Measurements from ENCODE around the gene CARD10. TPM values are rescaled to one million over a fixed set of nuclear protein-coding genes. Genes with fewer than 3 reads are reported as not detected.

The CARD10 gene
- total and polyA plus RNA-seq, 4 donors = 6.8 to 16.3 (median 10.2) TPM

DNA sequence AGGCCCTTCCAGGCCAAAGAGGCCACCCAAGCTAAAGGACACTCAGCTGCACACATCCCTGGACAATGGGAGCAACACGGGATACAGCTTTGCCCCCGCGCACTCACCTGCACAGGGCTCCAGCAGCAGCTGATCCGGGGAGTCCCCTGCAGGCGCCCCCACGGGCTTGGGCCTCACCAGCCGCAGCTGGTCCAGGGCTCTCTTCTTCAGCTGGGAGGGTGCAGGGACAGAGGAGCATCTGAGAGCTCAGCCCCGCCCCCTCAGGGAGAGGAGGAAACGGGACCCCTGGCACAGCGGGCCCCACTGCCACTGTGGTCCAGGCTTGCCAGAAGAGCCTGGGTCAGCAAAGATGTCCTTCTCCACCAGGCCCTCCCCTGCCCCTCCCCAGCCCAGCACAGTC lies 25.2 kb downstream of the CARD10 start:
- TF ChIP-seq, protein P1, sequence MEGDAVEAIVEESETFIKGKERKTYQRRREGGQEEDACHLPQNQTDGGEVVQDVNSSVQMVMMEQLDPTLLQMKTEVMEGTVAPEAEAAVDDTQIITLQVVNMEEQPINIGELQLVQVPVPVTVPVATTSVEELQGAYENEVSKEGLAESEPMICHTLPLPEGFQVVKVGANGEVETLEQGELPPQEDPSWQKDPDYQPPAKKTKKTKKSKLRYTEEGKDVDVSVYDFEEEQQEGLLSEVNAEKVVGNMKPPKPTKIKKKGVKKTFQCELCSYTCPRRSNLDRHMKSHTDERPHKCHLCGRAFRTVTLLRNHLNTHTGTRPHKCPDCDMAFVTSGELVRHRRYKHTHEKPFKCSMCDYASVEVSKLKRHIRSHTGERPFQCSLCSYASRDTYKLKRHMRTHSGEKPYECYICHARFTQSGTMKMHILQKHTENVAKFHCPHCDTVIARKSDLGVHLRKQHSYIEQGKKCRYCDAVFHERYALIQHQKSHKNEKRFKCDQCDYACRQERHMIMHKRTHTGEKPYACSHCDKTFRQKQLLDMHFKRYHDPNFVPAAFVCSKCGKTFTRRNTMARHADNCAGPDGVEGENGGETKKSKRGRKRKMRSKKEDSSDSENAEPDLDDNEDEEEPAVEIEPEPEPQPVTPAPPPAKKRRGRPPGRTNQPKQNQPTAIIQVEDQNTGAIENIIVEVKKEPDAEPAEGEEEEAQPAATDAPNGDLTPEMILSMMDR (IDR thresholded peaks at IDR 0.05; ENCODE audit: control extremely low read depth, extremely low read depth) = no peak
- no peaks in the 10 kb centered on the region for H3K9me3 ChIP-seq (ENCODE audit: control insufficient read depth in 4 of 4, insufficient read depth in 3 of 4, low read length in 3 of 4)
- no peak overlapping the region for H3K9ac ChIP-seq (ENCODE audit: insufficient read depth in 1 of 2, low read length in 2 of 2)
- H3K4me3 ChIP-seq = no peak overlapping the region
- DNase-seq = no peak
- H3K27me3 ChIP-seq (ENCODE audit: control insufficient read depth in 3 of 3, insufficient read depth in 3 of 3, low read length in 2 of 3) = no peaks in the 10 kb centered on the region
- peaks cover 0 to 11% (median 0%) of the 10 kb centered on the region in 4 donors for H3K36me3 ChIP-seq (ENCODE audit: control insufficient read depth in 4 of 4, insufficient read depth in 4 of 4, low read length in 4 of 4)
- no peak overlapping the region for H3K27ac ChIP-seq (ENCODE audit: low read depth in 1 of 2, low read length in 1 of 2)
- 92 to 93% methylated on average over 10 of the region's 10 CpGs for WGBS, 2 donors
- ATAC-seq (ENCODE audit: insufficient read depth, low FRiP score) = no peak
- peaks cover 0 to 7% (median 3%) of the 10 kb centered on the region in 5 donors for H3K4me1 ChIP-seq (ENCODE audit: control insufficient read depth in 5 of 5, insufficient read depth in 5 of 5, low read length in 5 of 5)

- Histone ChIP-seq H3K36me3 (ENCODE audit: control insufficient read depth in 4 of 4, insufficient read depth in 4 of 4, low read length in 4 of 4) (peaks cover 0 to 11% (median 0%) of the 10 kb centered on the region in 4 donors), H3K27me3 (ENCODE audit: control insufficient read depth in 3 of 3, insufficient read depth in 3 of 3, low read length in 2 of 3) (no peaks in the 10 kb centered on the region), H3K4me1 (ENCODE audit: control insufficient read depth in 5 of 5, insufficient read depth in 5 of 5, low read length in 5 of 5) (peaks cover 0 to 16% (median 2%) of the 10 kb centered on the region in 5 donors), H3K4me3 (no peak overlapping the region), H3K9ac (ENCODE audit: insufficient read depth in 1 of 2, low read length in 2 of 2) (no peak overlapping the region), H3K27ac (ENCODE audit: low read depth in 1 of 2, low read length in 1 of 2) (no peak overlapping the region), H3K9me3 (ENCODE audit: control insufficient read depth in 4 of 4, insufficient read depth in 3 of 4, low read length in 3 of 4) (no peaks in the 10 kb centered on the region)
- TF ChIP-seq, protein P1 (IDR thresholded peaks at IDR 0.05; ENCODE audit: control extremely low read depth, extremely low read depth) = peak; percentile 13
- WGBS, 2 donors = 73 to 76% methylated on average over 22 to 24 of the region's 24 CpGs
- DNase-seq (no peak), ATAC-seq (ENCODE audit: insufficient read depth, low FRiP score) (no peak)
These were observed 26.5 kb downstream of the CARD10 start for GRCh38 chr22:37492428-37493344.

GRCh38 chr22:37491559-37492427 lies 27.4 kb downstream of the CARD10 start:
- no peak for DNase-seq
- WGBS, 2 donors = 73 to 83% methylated on average over 21 of the region's 22 CpGs

More at GRCh38 chr22:37491559-37492427, 27.4 kb downstream of the CARD10 start:
- no peaks in the 10 kb centered on the region for H3K27me3 ChIP-seq (ENCODE audit: control insufficient read depth in 3 of 3, insufficient read depth in 3 of 3, low read length in 2 of 3)
- H3K4me1 ChIP-seq (ENCODE audit: control insufficient read depth in 5 of 5, insufficient read depth in 5 of 5, low read length in 5 of 5) = peaks cover 0 to 16% (median 6%) of the 10 kb centered on the region in 5 donors
- no peak for ATAC-seq (ENCODE audit: insufficient read depth, low FRiP score)
- TF ChIP-seq, protein P1 (IDR thresholded peaks at IDR 0.05; ENCODE audit: control extremely low read depth, extremely low read depth) = no peak
- no peak overlapping the region for H3K4me3 ChIP-seq
- no peak overlapping the region for H3K9ac ChIP-seq (ENCODE audit: insufficient read depth in 1 of 2, low read length in 2 of 2)
- peaks cover 0 to 11% (median 0%) of the 10 kb centered on the region in 4 donors for H3K36me3 ChIP-seq (ENCODE audit: control insufficient read depth in 4 of 4, insufficient read depth in 4 of 4, low read length in 4 of 4)
- H3K27ac ChIP-seq (ENCODE audit: low read depth in 1 of 2, low read length in 1 of 2) = no peak overlapping the region
- H3K9me3 ChIP-seq (ENCODE audit: control insufficient read depth in 4 of 4, insufficient read depth in 3 of 4, low read length in 3 of 4) = no peaks in the 10 kb centered on the region

Measured in lung (tissue), 12 donors.